Sigmoid colon (tissue), 7 donors: ENCODE data around the gene LPCAT2. TPM values are rescaled to one million over a fixed set of nuclear protein-coding genes. Genes with fewer than 3 reads are reported as not detected.

Experiments
- DNase-seq: peaks from one replicate; pipeline ENCODE4 v3.0.0-alpha.2; 2019
- H3K27ac ChIP-seq, 4 donors: fragments of 200-600 bp; sonication (generic); one replicate each; pipeline ENCODE4 v1.5.1; 2016 to 2019; ENCODE audit warnings: mild to moderate bottlenecking in 1 of 4
- H3K27me3 ChIP-seq, 3 donors: fragments of 200-600 bp; sonication (generic); one replicate each; pipeline ENCODE4 v1.5.1; 2019; ENCODE audit warnings: mild to moderate bottlenecking in 1 of 3
- H3K36me3 ChIP-seq, 4 donors: fragments of 200-600 bp; sonication (generic); one replicate each; pipeline ENCODE4 v1.5.1; 2016 to 2019
- H3K4me1 ChIP-seq, 4 donors: fragments of 200-600 bp; sonication (generic); one replicate each; pipeline ENCODE4 v1.5.1; 2017 to 2019
- H3K4me3 ChIP-seq, 4 donors: fragments of 200-600 bp; sonication (generic); one replicate each; pipeline ENCODE4 v1.5.1; 2017 to 2019; ENCODE audit warnings: mild to moderate bottlenecking in 2 of 4, moderate library complexity in 1 of 4
- H3K9me3 ChIP-seq, 4 donors: fragments of 200-600 bp in 3 of 4; sonication (generic) in 3 of 4; one replicate each; pipeline versions ENCODE4 v1.5.1 to v1.6.1; 2013 to 2019
- CTCF ChIP-seq, 4 experiments: fragments of 450-650 bp in 3 of 4; fragments of 200-600 bp in 1 of 4; IDR thresholded peaks; one replicate each; pipeline ENCODE4 v1.5.1; 2016 to 2019; ENCODE audit warnings: antibody characterized with exemption in 4 of 4, mild to moderate bottlenecking in 3 of 4, moderate library complexity in 2 of 4
- EP300 ChIP-seq, 4 donors: sonication (generic); formaldehyde crosslinking; IDR thresholded peaks; one replicate each; pipeline ENCODE4 v1.6.1; 2017; ENCODE audit warnings: antibody characterized with exemption in 4 of 4
- POLR2A ChIP-seq, 2 donors: fragments of 450-650 bp; IDR thresholded peaks; one replicate each; pipeline ENCODE4 v1.6.1; 2016; ENCODE audit warnings: antibody characterized with exemption in 2 of 2, mild to moderate bottlenecking in 2 of 2, moderate library complexity in 2 of 2
- POLR2AphosphoS5 ChIP-seq, 4 donors: sonication (generic); formaldehyde crosslinking; IDR thresholded peaks; one replicate each; pipeline ENCODE4 v1.6.1; 2017; ENCODE audit warnings: antibody characterized with exemption in 4 of 4
- WGBS, 2 donors: extraction: QIAGEN DNeasy Blood & Tissue Kit; methylation state at CpG; one replicate each; pipeline ENCODE4 v1.1.7; 2013; 5-methylcytosine and 5-hydroxymethylcytosine counted together
- intact Hi-C: fragments of 100-400 bp; cut with DNase I; formaldehyde crosslinking; loops from one replicate; pipeline ENCODE4 v1.15.1; 2023
- polyA plus RNA-seq, 3 donors: library from polyadenylated mRNA; stranded (reverse); fragments of 200-250 nt; gene quantifications; one replicate each; pipeline ENCODE4 v1.2.3, GENCODE V29; 2013
- total RNA-seq, 4 donors: library from RNA; depleted of rRNA; stranded (reverse); fragments of >200 nt; gene quantifications; one replicate each; pipeline ENCODE4 v1.1.0, GENCODE V29; 2016
- donor health status: healthy with polysubstance abuse.
- donor health status: Bipolar disorder and iron deficiency.
- donor health status: healthy.

LPCAT2 gene
- total and polyA plus RNA-seq, 7 donors: 1.2 to 12.8 (median 6.6) TPM

- Histone ChIP-seq H3K36me3 (peaks cover 0 to 17% (median 0%) of the 10 kb centered on the region in 4 donors), H3K4me3 (no peak overlapping the region), H3K27me3 (peaks cover 0 to 18% (median 17%) of the 10 kb centered on the region in 3 donors), H3K4me1 (peaks cover 0 to 42% (median 39%) of the 10 kb centered on the region in 4 donors), H3K27ac (no peak overlapping the region), H3K9me3 (no peaks in the 10 kb centered on the region)
- intact Hi-C loops: no loop called here
- no peak for TF ChIP-seq POLR2AphosphoS5 (IDR thresholded peaks at IDR 0.05)
- TF ChIP-seq CTCF (IDR thresholded peaks at IDR 0.05): no peak
- TF ChIP-seq POLR2A (IDR thresholded peaks at IDR 0.05): no peak
- no peak for TF ChIP-seq EP300 (IDR thresholded peaks at IDR 0.05)
- DNase-seq: no peak
- 89 to 93% methylated on average over 10 of the region's 10 CpGs for WGBS, 2 donors
Observed at GRCh38 chr16:55505333-55506015, 3.4 kb upstream of the LPCAT2 start.

GRCh38 chr16:55506083-55506482, 2.8 kb upstream of the LPCAT2 start:
- 16 to 65% methylated on average over 7 of the region's 7 CpGs for WGBS, 2 donors
- Histone ChIP-seq H3K27me3 (peaks cover 0 to 18% (median 17%) of the 10 kb centered on the region in 3 donors), H3K4me1 (peaks cover 0 to 36% (median 33%) of the 10 kb centered on the region in 4 donors), H3K36me3 (peaks cover 0 to 17% (median 0%) of the 10 kb centered on the region in 4 donors), H3K4me3 (no peak overlapping the region), H3K9me3 (no peaks in the 10 kb centered on the region), H3K27ac (no peak overlapping the region)
- no peak for TF ChIP-seq POLR2A (IDR thresholded peaks at IDR 0.05)
- TF ChIP-seq EP300 (IDR thresholded peaks at IDR 0.05): no peak
- no peak for TF ChIP-seq POLR2AphosphoS5 (IDR thresholded peaks at IDR 0.05)
- TF ChIP-seq CTCF (IDR thresholded peaks at IDR 0.05): no peak
- intact Hi-C loops: no loop called here
- DNase-seq: no peak

GRCh38 chr16:55506708-55507107, 2.2 kb upstream of the LPCAT2 start:
- 46 to 61% methylated on average over 4 of the region's 4 CpGs for WGBS, 2 donors
- Histone ChIP-seq H3K4me1 (peaks cover 0 to 31% (median 28%) of the 10 kb centered on the region in 4 donors), H3K4me3 (no peak overlapping the region), H3K36me3 (peaks cover 0 to 17% (median 0%) of the 10 kb centered on the region in 4 donors), H3K27ac (no peak overlapping the region), H3K9me3 (no peaks in the 10 kb centered on the region), H3K27me3 (peaks cover 0 to 18% (median 17%) of the 10 kb centered on the region in 3 donors)
- no peak for TF ChIP-seq POLR2AphosphoS5 (IDR thresholded peaks at IDR 0.05)
- TF ChIP-seq CTCF (IDR thresholded peaks at IDR 0.05): no peak
- TF ChIP-seq EP300 (IDR thresholded peaks at IDR 0.05): no peak
- no peak for TF ChIP-seq POLR2A (IDR thresholded peaks at IDR 0.05)
- DNase-seq: no peak
- intact Hi-C loops: no loop called here

GRCh38 chr16:55508271-55508921, 476 bp upstream of the LPCAT2 start:
- H3K9me3 ChIP-seq: peaks cover 0 to 9% (median 0%) of the 10 kb centered on the region in 4 donors
- peaks cover 0 to 17% (median 0%) of the 10 kb centered on the region in 4 donors for H3K36me3 ChIP-seq
- intact Hi-C loops: no loop called here
- WGBS, 2 donors: 65 to 70% methylated on average over 9 of the region's 9 CpGs
- TF ChIP-seq POLR2AphosphoS5 (IDR thresholded peaks at IDR 0.05) (no peak), CTCF (IDR thresholded peaks at IDR 0.05) (no peak), EP300 (IDR thresholded peaks at IDR 0.05) (no peak), POLR2A (IDR thresholded peaks at IDR 0.05) (no peak)
- DNase-seq: no peak
- H3K27ac ChIP-seq: peak overlapping the region in 2 of 4 donors; percentile 69 to 78
- H3K27me3 ChIP-seq: peaks cover 0 to 18% (median 17%) of the 10 kb centered on the region in 3 donors
- peaks cover 0 to 14% (median 12%) of the 10 kb centered on the region in 4 donors for H3K4me1 ChIP-seq
- peak overlapping the region in 3 of 4 donors; percentile 53 to 70 (median 57) for H3K4me3 ChIP-seq
